IPS-18a (cell line): ENCODE results near the gene EFHD2.
"Not testable (repeated sequence)": the region's sequence is repeated elsewhere in the genome, so short reads cannot be mapped to it uniquely, and the experiment has no call there.

ENCODE experiments used
- H3K27ac ChIP-seq: one replicate; pipeline ENCODE4 v1.5.1; 2013; ENCODE audit warnings: low read length
- H3K27me3 ChIP-seq: one replicate; pipeline ENCODE4 v1.6.1; 2013; ENCODE audit warnings: mild to moderate bottlenecking, low read length; ENCODE audit not compliant: control insufficient read depth, insufficient read depth
- H3K36me3 ChIP-seq: one replicate; pipeline ENCODE4 v1.6.1; 2013; ENCODE audit warnings: low read depth, low read length; ENCODE audit not compliant: control insufficient read depth
- H3K4me1 ChIP-seq: one replicate; pipeline ENCODE4 v1.6.1; 2013; ENCODE audit warnings: low read depth, low read length; ENCODE audit not compliant: control insufficient read depth
- H3K4me3 ChIP-seq: one replicate; pipeline ENCODE4 v1.5.1; 2013; ENCODE audit warnings: low read length
- H3K9ac ChIP-seq: one replicate; pipeline ENCODE4 v1.6.1; 2013; ENCODE audit warnings: mild to moderate bottlenecking, low read length, moderate library complexity
- H3K9me3 ChIP-seq: one replicate; pipeline ENCODE4 v1.6.1; 2013; ENCODE audit warnings: low read depth, low read length; ENCODE audit not compliant: control insufficient read depth

EFHD2 gene

GRCh38 chr1:15451014-15451722, 41.5 kb downstream of the EFHD2 start:
- H3K36me3 ChIP-seq, result no peaks in the 10 kb centered on the region
- H3K4me1 ChIP-seq, result no peaks in the 10 kb centered on the region
- no peaks in the 10 kb centered on the region for H3K9me3 ChIP-seq
- H3K27ac ChIP-seq, result no peak overlapping the region
- H3K9ac ChIP-seq, result no peak overlapping the region
- H3K4me3 ChIP-seq, result no peak overlapping the region
- no peaks in the 10 kb centered on the region for H3K27me3 ChIP-seq

GRCh38 chr1:15452216-15452615, 42.5 kb downstream of the EFHD2 start:
- H3K27me3 ChIP-seq, result no peaks in the 10 kb centered on the region
- H3K9ac ChIP-seq, result no peak overlapping the region
- H3K27ac ChIP-seq, result no peak overlapping the region
- H3K4me1 ChIP-seq, result no peaks in the 10 kb centered on the region
- no peak overlapping the region for H3K4me3 ChIP-seq
- no peaks in the 10 kb centered on the region for H3K36me3 ChIP-seq
- no peaks in the 10 kb centered on the region for H3K9me3 ChIP-seq

DNA sequence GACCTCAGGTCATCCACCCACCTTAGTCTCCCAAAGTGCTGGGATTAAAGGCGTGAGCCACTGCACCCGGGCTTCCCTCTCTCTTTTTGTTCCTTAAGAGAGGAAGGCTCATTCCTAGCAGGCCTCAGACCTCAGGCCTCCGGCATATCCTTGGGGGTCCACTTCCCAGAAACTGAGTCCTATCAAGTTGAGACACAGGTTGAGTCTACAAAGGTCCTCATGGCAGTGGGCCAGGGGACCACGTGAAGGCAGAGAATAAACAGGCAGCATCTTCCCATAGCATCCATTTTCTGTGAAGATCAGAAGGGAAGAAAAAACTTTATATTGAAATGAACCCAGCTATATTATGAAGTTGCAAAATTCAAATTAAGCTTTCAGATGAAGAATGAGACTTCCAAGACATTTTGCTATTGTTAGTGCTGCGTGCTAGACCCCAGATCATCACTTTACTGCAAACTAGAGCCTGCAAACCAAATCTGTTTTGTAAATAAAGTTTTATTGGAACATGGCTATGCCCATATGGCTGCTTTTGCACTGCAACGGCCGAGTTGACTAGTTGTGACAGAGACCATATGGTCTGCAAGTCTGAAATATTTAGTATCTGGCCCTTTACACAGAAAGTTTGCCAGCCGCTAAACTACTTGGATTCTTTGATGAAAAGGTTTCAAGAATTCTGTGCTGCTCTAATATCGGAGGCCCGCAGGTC, 43.3 kb downstream of the EFHD2 start:
- Histone ChIP-seq H3K9me3 (no peaks in the 10 kb centered on the region), H3K4me3 (no peak overlapping the region), H3K27ac (no peak overlapping the region)

DNA sequence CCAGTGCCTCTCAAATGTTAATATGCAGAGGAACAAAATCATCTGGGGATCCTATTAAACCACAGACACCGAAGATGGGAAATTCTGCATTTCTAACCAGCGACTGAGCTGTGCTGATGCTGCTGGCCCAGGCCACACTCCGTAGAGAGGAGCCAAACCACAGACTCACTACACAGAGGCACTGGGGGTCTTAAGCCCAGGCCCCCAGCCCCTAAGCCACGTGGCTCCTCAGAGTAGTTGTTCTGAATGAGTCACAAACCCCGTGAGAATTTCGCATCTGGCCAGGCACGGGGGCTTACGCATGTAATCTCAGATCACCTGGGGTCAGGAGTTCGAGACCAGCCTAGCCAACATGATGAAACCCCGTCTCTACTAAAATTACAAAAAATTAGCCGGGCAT, 44.0 kb downstream of the EFHD2 start:
- Histone ChIP-seq H3K4me3 (no peak overlapping the region), H3K36me3 (no peaks in the 10 kb centered on the region), H3K4me1 (no peaks in the 10 kb centered on the region), H3K27me3 (no peaks in the 10 kb centered on the region), H3K9ac (no peak overlapping the region), H3K27ac (no peak overlapping the region), H3K9me3 (no peaks in the 10 kb centered on the region)

More for the DNA sequence above, 43.3 kb downstream of the EFHD2 start:
- H3K9ac ChIP-seq, result no peak overlapping the region
- H3K36me3 ChIP-seq, result no peaks in the 10 kb centered on the region
- H3K4me1 ChIP-seq, result no peaks in the 10 kb centered on the region
- H3K27me3 ChIP-seq, result no peaks in the 10 kb centered on the region

DNA sequence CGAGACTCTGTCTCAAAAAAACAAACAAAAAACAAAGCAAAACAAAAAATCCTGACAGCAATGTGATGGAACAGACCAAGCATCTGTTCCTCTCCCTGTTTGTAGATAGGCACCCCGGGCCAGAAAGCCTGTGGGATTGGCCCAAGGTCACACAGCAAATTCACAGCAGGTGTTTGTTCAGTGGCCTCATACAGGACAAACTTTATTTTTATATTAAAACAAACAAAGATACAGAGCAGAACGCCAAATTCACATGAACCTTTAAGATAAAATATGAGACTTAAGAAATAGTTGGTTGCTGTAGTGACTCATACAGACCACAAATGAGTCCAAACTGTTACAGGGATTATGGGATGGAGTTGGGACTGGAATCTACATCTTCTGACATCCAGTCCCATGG, 44.6 kb downstream of the EFHD2 start:
- no peak overlapping the region for H3K27ac ChIP-seq
- no peaks in the 10 kb centered on the region for H3K36me3 ChIP-seq
- H3K4me3 ChIP-seq, result no peak overlapping the region
- no peaks in the 10 kb centered on the region for H3K4me1 ChIP-seq
- no peak overlapping the region for H3K9ac ChIP-seq
- no peaks in the 10 kb centered on the region for H3K27me3 ChIP-seq
- H3K9me3 ChIP-seq, result no peaks in the 10 kb centered on the region

- Histone ChIP-seq H3K9ac (no peak overlapping the region), H3K9me3 (no peaks in the 10 kb centered on the region), H3K27me3 (no peaks in the 10 kb centered on the region), H3K4me3 (no peak overlapping the region), H3K27ac (no peak overlapping the region), H3K4me1 (no peaks in the 10 kb centered on the region), H3K36me3 (no peaks in the 10 kb centered on the region)
Measured at GRCh38 chr1:15455522-15455921, 45.8 kb downstream of the EFHD2 start.

DNA sequence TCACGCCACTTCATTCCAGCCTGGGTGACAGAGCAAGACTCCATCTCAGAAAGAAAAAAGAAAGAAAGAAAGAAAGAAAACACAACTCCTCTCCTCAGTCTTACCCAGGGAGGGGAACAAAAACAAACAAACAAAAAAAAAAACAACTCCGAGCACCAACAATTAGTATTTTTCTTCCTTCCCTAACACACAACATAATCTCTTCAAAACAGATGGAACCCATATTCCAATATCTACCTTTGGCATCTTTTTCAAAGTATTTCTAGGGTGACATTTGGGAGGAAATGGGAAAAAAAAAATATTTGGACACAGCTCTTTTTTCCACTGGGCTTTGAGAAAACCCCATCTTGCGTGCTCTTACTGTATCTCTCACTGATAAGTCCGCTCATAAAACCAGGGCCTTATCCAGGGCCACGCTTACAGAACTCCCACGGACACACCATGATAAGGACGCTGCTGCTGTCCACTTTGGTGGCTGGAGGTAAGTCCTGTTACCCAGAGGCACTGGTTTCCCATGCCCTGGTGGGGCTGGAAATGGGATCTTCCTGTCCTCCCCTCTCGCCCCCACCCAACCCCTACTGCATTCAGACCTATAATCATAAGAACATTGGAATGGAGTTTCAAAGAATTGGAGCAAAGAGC, 46.7 kb downstream of the EFHD2 start, which contains the start of gene CELA2A:
CELA2A (plus strand) TSS at position 420 of the 642 bp plus-strand sequence; CDS start at position 442, 22 bp downstream.
- Histone ChIP-seq H3K9ac (no peak within 1 kb of the TSS), H3K9me3 (no peaks in the 10 kb centered on the region), H3K4me3 (no peak within 1 kb of the TSS), H3K36me3 (no peaks in the 10 kb centered on the region), H3K4me1 (no peaks in the 10 kb centered on the region), H3K27me3 (no peaks in the 10 kb centered on the region), H3K27ac (no peak within 1 kb of the TSS)

GRCh38 chr1:15457585-15457984, 47.9 kb downstream of the EFHD2 start:
- no peaks in the 10 kb centered on the region for H3K4me1 ChIP-seq
- H3K9ac ChIP-seq, result no peak overlapping the region
- no peaks in the 10 kb centered on the region for H3K27me3 ChIP-seq
- no peaks in the 10 kb centered on the region for H3K36me3 ChIP-seq
- no peak overlapping the region for H3K4me3 ChIP-seq
- H3K27ac ChIP-seq, result no peak overlapping the region
- no peaks in the 10 kb centered on the region for H3K9me3 ChIP-seq

GRCh38 chr1:15458388-15458787, 48.7 kb downstream of the EFHD2 start:
- not testable (repeated sequence) for H3K4me1 ChIP-seq, H3K27ac ChIP-seq, H3K9me3 ChIP-seq, H3K9ac ChIP-seq, H3K4me3 ChIP-seq, H3K27me3 ChIP-seq, H3K36me3 ChIP-seq

GRCh38 chr1:15459771-15460707, 50.4 kb downstream of the EFHD2 start:
- Histone ChIP-seq H3K9ac (no peak overlapping the region), H3K27ac (no peak overlapping the region), H3K9me3 (no peaks in the 10 kb centered on the region), H3K4me3 (no peak overlapping the region), H3K27me3 (no peaks in the 10 kb centered on the region), H3K36me3 (no peaks in the 10 kb centered on the region), H3K4me1 (no peaks in the 10 kb centered on the region)

DNA sequence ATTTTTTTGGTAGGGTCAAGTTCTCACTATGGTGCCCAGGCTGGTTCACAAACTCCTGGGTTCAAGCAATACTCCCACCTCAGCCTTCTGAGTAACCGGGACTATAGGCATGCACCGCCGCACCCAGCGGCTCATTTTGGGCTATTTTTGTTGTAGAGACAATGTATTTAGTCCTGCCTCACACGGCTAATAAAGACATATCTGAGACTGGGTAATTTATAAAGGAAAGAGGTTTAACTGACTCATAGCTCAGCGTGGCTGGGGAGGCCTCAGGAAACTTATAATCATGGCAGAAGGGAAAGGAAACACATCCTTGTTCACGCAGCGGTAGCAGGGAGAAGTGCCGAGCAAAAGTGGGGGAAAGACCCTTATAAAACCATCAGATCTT, 51.0 kb downstream of the EFHD2 start:
- Histone ChIP-seq H3K9ac (no peak overlapping the region), H3K4me3 (no peak overlapping the region), H3K27me3 (no peaks in the 10 kb centered on the region), H3K9me3 (no peaks in the 10 kb centered on the region), H3K27ac (no peak overlapping the region), H3K36me3 (no peaks in the 10 kb centered on the region), H3K4me1 (no peaks in the 10 kb centered on the region)
